K562 (cell line): ENCODE measurements around the gene MLKL. TPM values are rescaled to one million over a fixed set of nuclear protein-coding genes. Genes with fewer than 3 reads are reported as not detected.
"Not testable (repeated sequence)": the region's sequence is repeated elsewhere in the genome, so short reads cannot be mapped to it uniquely, and the experiment has no call there.

Experiments
- ATAC-seq: fragments of 200-7000 bp; cut with Tn5 transposase; 3 replicates; pipeline ENCODE4 v1.9.1; 2020; ENCODE audit warnings: moderate library complexity
- BruUV-seq: library from RNA; stranded (reverse); fragments of 400-500 nt; replicated peaks from 2 replicates; lab custom pipeline; 2021; lab: Mats Ljungman, UMichigan
- CTCF ChIA-PET: fragments of 300-600 bp; formaldehyde crosslinking; extraction: SDS; loops from one replicate; lab custom pipeline; 2021; ENCODE audit warnings: low intra/inter-chr PET ratio; lab: Yijun Ruan, JAX
- POLR2A ChIA-PET: fragments of 300-600, 350-650 bp; sonication (Branson Sonifier 250); formaldehyde crosslinking; extraction: SDS; loops from one replicate; lab custom pipeline; 2021; ENCODE audit warnings: antibody characterized with exemption, inconsistent platforms; lab: Yijun Ruan, JAX
- DNase-seq, 4 experiments: peaks; one replicate each; pipeline versions ENCODE4 v3.0.0 to v3.0.0-alpha.2; 2011 to 2018; ENCODE audit warnings: low spot score in 3 of 4, mixed read lengths in 3 of 4; ENCODE audit errors: extremely low read depth in 1 of 4
- FAIRE-seq: peaks from 2 replicates; lab custom pipeline; 2011; peaks lifted over from hg19 to GRCh38; lab: Jason Lieb, UNC
- H2AFZ ChIP-seq: 2 replicates; pipeline ENCODE4 v1.6.0; 2011; ENCODE audit warnings: low read depth, low read length, control low read depth, inconsistent platforms
- H3K27ac ChIP-seq: fragments of 200-600 bp; 3 replicates; pipeline ENCODE4 v1.8.0; 2011; ENCODE audit warnings: low read depth, mild to moderate bottlenecking, control low read depth, inconsistent platforms, low read length, moderate library complexity, mixed read lengths; ENCODE audit errors: extremely low read depth
- H3K27me3 ChIP-seq, 2 experiments: fragments of 300-600 bp in 1 of 2; 2 replicates in 1 of 2; 3 replicates in 1 of 2; pipeline versions ENCODE4 v1.6.0 to v1.8.0; 2011; ENCODE audit warnings: inconsistent platforms in 2 of 2, low read length in 2 of 2, mild to moderate bottlenecking in 1 of 2, mixed read lengths in 1 of 2, moderate library complexity in 1 of 2; ENCODE audit not compliant: control insufficient read depth in 2 of 2, insufficient read depth in 2 of 2
- H3K36me3 ChIP-seq: fragments of 300-600 bp; 3 replicates; pipeline ENCODE4 v1.8.0; 2011; ENCODE audit warnings: mild to moderate bottlenecking, low read length, inconsistent platforms; ENCODE audit not compliant: control insufficient read depth, insufficient read depth
- H3K4me1 ChIP-seq, 2 experiments: fragments of 200-600 bp in 1 of 2; replicated peaks in 1 of 2; 2 replicates in 1 of 2; 3 replicates in 1 of 2; pipeline versions ENCODE4 v1.5.1 to v1.8.0; 2011; ENCODE audit warnings: inconsistent platforms in 2 of 2, low read length in 2 of 2, mild to moderate bottlenecking in 1 of 2, mixed read lengths in 1 of 2, moderate library complexity in 1 of 2; ENCODE audit not compliant: control insufficient read depth in 2 of 2, insufficient read depth in 2 of 2
- H3K4me2 ChIP-seq: 2 replicates; pipeline ENCODE4 v1.6.1; 2011; ENCODE audit warnings: low read length, control low read depth, inconsistent platforms, mixed read lengths; ENCODE audit not compliant: insufficient read depth
- H3K4me3 ChIP-seq: fragments of 200-600 bp; sonication (generic), shearing (Covaris generic); 2 replicates; pipeline ENCODE4 v1.5.1; 2016; ENCODE audit warnings: control low read depth, inconsistent platforms
- H3K79me2 ChIP-seq: fragments of 200-600 bp; 3 replicates; pipeline ENCODE4 v1.8.0; 2011; ENCODE audit warnings: low read length, inconsistent platforms; ENCODE audit not compliant: control insufficient read depth, insufficient read depth
- H3K9ac ChIP-seq, 2 experiments: 2 replicates each; pipeline versions ENCODE4 v1.6.0 to v1.6.1; 2011; ENCODE audit warnings: low read depth in 2 of 2, low read length in 2 of 2, control low read depth in 1 of 2, inconsistent platforms in 1 of 2, mild to moderate bottlenecking in 1 of 2, mixed read lengths in 1 of 2; ENCODE audit not compliant: insufficient read depth in 1 of 2
- H3K9me1 ChIP-seq: one replicate; pipeline ENCODE4 v1.6.0; 2011; ENCODE audit warnings: inconsistent platforms, mild to moderate bottlenecking, low read length, moderate library complexity; ENCODE audit not compliant: control insufficient read depth, insufficient read depth
- H3K9me3 ChIP-seq: replicated peaks from 2 replicates; pipeline ENCODE4 v1.5.1; 2011; ENCODE audit warnings: low read depth, low read length, inconsistent platforms; ENCODE audit not compliant: control insufficient read depth, insufficient read depth
- H4K20me1 ChIP-seq: replicated peaks from 2 replicates; pipeline ENCODE4 v1.6.1; 2011; ENCODE audit warnings: low read length, inconsistent platforms, mixed read lengths; ENCODE audit not compliant: control insufficient read depth, insufficient read depth
- FOSL1 ChIP-seq: fragments of 200-800 bp; sonication (Bioruptor generic); conservative IDR thresholded peaks from 2 replicates; pipeline ENCODE4 v1.6.1; 2016; ENCODE audit warnings: missing genetic modification characterization, missing compliant biosample characterization
- KDM4B ChIP-seq, 2 experiments: fragments of 450-650 bp in 1 of 2; sonication (generic) in 1 of 2; IDR thresholded peaks; 2 replicates each; pipeline ENCODE4 v1.6.1; 2016 to 2017; ENCODE audit warnings: borderline replicate concordance in 2 of 2, antibody characterized with exemption in 1 of 2, low read depth in 1 of 2, mild to moderate bottlenecking in 1 of 2
- NEUROD1 ChIP-seq: fragments of 150-350 bp; IDR thresholded peaks from 2 replicates; pipeline ENCODE4 v1.6.1; 2014; ENCODE audit warnings: borderline replicate concordance, low read length, low read depth; ENCODE audit not compliant: partially characterized antibody
- OTX1 ChIP-seq: fragments of 450-650 bp; formaldehyde crosslinking; IDR thresholded peaks from 2 replicates; pipeline ENCODE4 v1.4.0; 2022; ENCODE audit warnings: mild to moderate bottlenecking
- ZBED1 ChIP-seq: IDR thresholded peaks from 2 replicates; pipeline ENCODE4 v1.6.1; 2014
- ZNF766 ChIP-seq: fragments of 200-800 bp; sonication (Bioruptor generic); conservative IDR thresholded peaks from 2 replicates; pipeline ENCODE4 v1.6.1; 2016; ENCODE audit warnings: missing genetic modification characterization, missing compliant biosample characterization
- WGBS: fragments of 100-300 bp; shearing (Covaris generic); methylation state at CpG from one replicate; pipeline ENCODE4 v1.1.6; 2016; ENCODE audit warnings: low coverage, mixed read lengths; ENCODE audit not compliant: insufficient coverage; ENCODE audit errors: missing lambda C conversion rate; 5-methylcytosine and 5-hydroxymethylcytosine counted together
- in situ Hi-C: fragments of 300-500 bp; cut with MboI; formaldehyde crosslinking; loops from 4 replicates; pipeline ENCODE4 v1.15.0; 2018; ENCODE audit warnings: inconsistent platforms, mixed read lengths
- intact Hi-C: fragments of 100-400 bp; cut with micrococcal nuclease; formaldehyde crosslinking; loops from 2 replicates; pipeline ENCODE4 v1.14.2; 2022
- polyA plus RNA-seq, 8 experiments: library from polyadenylated mRNA; depleted of rRNA in 4 of 8; stranded (reverse) in 5 of 8; unstranded in 3 of 8; fragments of >200 nt; fragmentation: Nextera tagmentation in 2 of 8; fragmentation: Illumina TruSeq in 1 of 8; extraction: Ambion mirVana in 2 of 8; extraction: Trizol in 1 of 8; gene quantifications; 2 replicates each; pipeline versions ENCODE4 v1.2.1 to v1.2.3, GENCODE V29; 2011 to 2014; ENCODE audit warnings: inconsistent platforms in 1 of 8, missing spikeins in 1 of 8
- total RNA-seq, 7 experiments: library from RNA; depleted of rRNA in 6 of 7; stranded (reverse); fragments of >200 nt in 6 of 7; fragmentation: Illumina TruSeq in 2 of 7; extraction: Trizol in 2 of 7; gene quantifications; 2 replicates each; pipeline versions ENCODE4 v1.2.1 to v1.2.3, GENCODE V29; 2011 to 2021; ENCODE audit warnings: low replicate concordance in 1 of 7

MLKL gene
- total and polyA plus RNA-seq, 9 of the 15 experiments (the other 6 are each of a cell fraction or from before 2014, with no cell fraction given): 1.6 to 6.1 (median 4.8) TPM

GRCh38 chr16:74673876-74674275, 26.8 kb downstream of the MLKL start:
- WGBS: 46% methylated on average over 3 of the region's 3 CpGs
- Histone ChIP-seq H3K9me1 (no peaks in the 10 kb centered on the region), H3K4me3 (no peak overlapping the region), H3K9ac (no peak overlapping the region), H3K9me3 (no peaks in the 10 kb centered on the region), H3K36me3 (no peaks in the 10 kb centered on the region), H3K4me2 (no peak overlapping the region), H4K20me1 (no peaks in the 10 kb centered on the region), H3K4me1 (no peaks in the 10 kb centered on the region), H3K27me3 (peaks cover 0 to 1% of the 10 kb centered on the region in 2 experiments; a peak in 1 of 5 replicates), H3K27ac (no peak overlapping the region), H3K79me2 (no peaks in the 10 kb centered on the region), H2AFZ (no peak overlapping the region)
- in situ Hi-C loops (no loop called here), intact Hi-C loops (no loop called here)
- ChIA-PET POLR2A (interaction anchor here (0.7 kb wide), 1 partner anchor 78 kb away, joined by 4 read pairs; no protein-coding TSS in a partner anchor), CTCF (no interaction called here)
- TF ChIP-seq KDM4B (IDR thresholded peaks at IDR 0.05; ENCODE audit: borderline replicate concordance in 2 of 2, low read depth in 1 of 2): no peak
- no peak for TF ChIP-seq NEUROD1
- no peak for TF ChIP-seq ZNF766
- TF ChIP-seq OTX1 (CRISPR knock-in tag): no peak
- TF ChIP-seq FOSL1 (tag): no peak
- TF ChIP-seq ZBED1: no peak
- no peak for FAIRE-seq
- BruUV-seq: no TSS peak
- ATAC-seq: no peak
- DNase-seq: no peak

- 78% methylated on average over 9 of the region's 10 CpGs for WGBS
- H3K27ac ChIP-seq, H3K9me3 ChIP-seq, BruUV-seq, H3K4me2 ChIP-seq, in situ Hi-C loops, ATAC-seq, H2AFZ ChIP-seq, CTCF ChIA-PET, H3K4me3 ChIP-seq, intact Hi-C loops, H3K27me3 ChIP-seq, H4K20me1 ChIP-seq, FAIRE-seq, DNase-seq, H3K9ac ChIP-seq, H3K9me1 ChIP-seq: not testable (repeated sequence)
- H3K36me3 ChIP-seq: peaks cover 21% of the 10 kb centered on the region
- H3K4me1 ChIP-seq: peaks cover 2 to 20% of the 10 kb centered on the region in 2 experiments; a peak in 4 of 5 replicates
- POLR2A ChIA-PET: interaction anchor here (1.1 to 4.1 kb wide), 4 partner anchors 8 to 63 kb away, joined by 3 to 26 read pairs (median 11); no protein-coding TSS in a partner anchor
- H3K79me2 ChIP-seq: peaks cover 28% of the 10 kb centered on the region
These were observed 31.8 kb downstream of the MLKL start for GRCh38 chr16:74668877-74669276.
